Heart left ventricle (tissue), 16 donors: ENCODE results near the gene S100A11. TPM values are rescaled to one million over a fixed set of nuclear protein-coding genes. Genes with fewer than 3 reads are reported as not detected.

ENCODE experiments used
- ATAC-seq, 4 donors: fragments of 200-7000 bp; cut with Tn5 transposase; one replicate each; pipeline ENCODE4 v1.9.1; 2020 to 2022; ENCODE audit warnings: moderate library complexity in 4 of 4, mild to moderate bottlenecking in 3 of 4, moderate number of reproducible peaks in 1 of 4
- DNase-seq, 5 donors: peaks; one replicate each; pipeline ENCODE4 v3.0.0-alpha.2; 2020
- H3K27ac ChIP-seq, 12 donors: fragments of 200-600 bp; sonication (generic) in 4 of 12; one replicate each; pipeline versions ENCODE4 v1.5.0 to v1.8.0; 2016 to 2022; ENCODE audit warnings: mild to moderate bottlenecking in 2 of 12
- H3K27me3 ChIP-seq, 9 donors: fragments of 200-600 bp; sonication (generic) in 2 of 9; one replicate each; pipeline versions ENCODE4 v1.5.1 to v1.8.0; 2016 to 2022; ENCODE audit warnings: mild to moderate bottlenecking in 3 of 9
- H3K36me3 ChIP-seq, 9 donors: fragments of 200-600 bp; sonication (generic) in 2 of 9; one replicate each; pipeline versions ENCODE4 v1.5.0 to v1.8.0; 2018 to 2022; ENCODE audit warnings: mild to moderate bottlenecking in 2 of 9
- H3K4me1 ChIP-seq, 12 donors: fragments of 200-600 bp; sonication (generic) in 4 of 12; one replicate each; pipeline versions ENCODE4 v1.5.0 to v1.8.0; 2016 to 2022; ENCODE audit warnings: mild to moderate bottlenecking in 3 of 12
- H3K4me3 ChIP-seq, 12 donors: fragments of 200-600 bp; sonication (generic) in 4 of 12; one replicate each; pipeline versions ENCODE4 v1.5.0 to v1.8.0; 2017 to 2022; ENCODE audit warnings: mild to moderate bottlenecking in 9 of 12, moderate library complexity in 4 of 12
- H3K9me3 ChIP-seq, 12 donors: fragments of 200-600 bp; sonication (generic) in 4 of 12; one replicate each; pipeline versions ENCODE4 v1.5.0 to v1.8.0; 2016 to 2022; ENCODE audit warnings: mild to moderate bottlenecking in 1 of 12
- POLR2A ChIP-seq, 2 donors: fragments of 450-650 bp; IDR thresholded peaks; one replicate each; pipeline ENCODE4 v1.6.1; 2017; ENCODE audit warnings: antibody characterized with exemption in 2 of 2, mild to moderate bottlenecking in 2 of 2, moderate library complexity in 2 of 2
- WGBS, 4 donors: extraction: QIAGEN DNeasy Blood & Tissue Kit in 2 of 4; methylation state at CpG; one replicate each; pipeline versions ENCODE4 v1.1.5 to v1.1.7; 2013 to 2018; 5-methylcytosine and 5-hydroxymethylcytosine counted together
- intact Hi-C, 10 donors: fragments of 100-400 bp; cut with DNase I; formaldehyde crosslinking; loops; one replicate each; pipeline versions ENCODE4 v1.11.1 to v1.14.2; 2022
- polyA plus RNA-seq, 2 donors: library from polyadenylated mRNA; stranded (reverse); fragments of 200-250 nt; gene quantifications; one replicate each; pipeline ENCODE4 v1.2.3, GENCODE V29; 2013
- total RNA-seq, 9 donors: library from RNA; depleted of rRNA in 2 of 9; stranded (reverse); fragments of >200 nt in 2 of 9; fragmentation: NEBNext Ultra II Directional in 3 of 9; extraction: Animal tissue kit (Norgen Biotek cat#: 25700) in 3 of 9; gene quantifications; one replicate each; pipeline versions ENCODE4 v1.1.0 to v1.2.4, GENCODE V29; 2016 to 2023
- TF ChIP-seq, protein P1 (sequence below), 12 donors: fragments of 200-600 bp; sonication (generic) in 4 of 12; IDR thresholded peaks; one replicate each; pipeline versions ENCODE4 v1.5.0 to v1.8.0; 2018 to 2022; ENCODE audit warnings: antibody characterized with exemption in 12 of 12, mild to moderate bottlenecking in 5 of 12
- donor health status: ischemic (EF 13 %, LVEDD 7.1; RV severe dilation, severe dysfunction).
- donor health status: healthy with polysubstance abuse.
- donor health status: DM: no; HTN: yes; CAD: no.
- donor health status: DM: no; HTN: no; CAD: no.
- donor health status: ischemic (EF 25% LVEDD 6.9; RV normal size, moderate dysfunction).
- donor health status: ischemic (EF 25% LVEDD 5.7; RV mildly dilated, moderate dysfunction).
- donor health status: healthy.
- donor health status: DM: yes; HTN: yes; CAD: no.
- donor health status: ischemic (EF 35%, LVEDD 5.7; RV mildly dilated, moderate dysfunction).
- donor health status: nonischemic (EF 11% LVEDD 7.7; RV severe dilation, severe dysfunction).
- donor health status: DM: yes; HTN: yes; CAD: no.
- donor health status: PGD.
- donor health status: ischemic (EF 29% LVEDD 5.4; RV normal size, mild dysfunction).
- donor health status: nonischemic (EF 23%, LVEDD 6.1; RV moderate dilation, normal function).

S100A11 gene
- total and polyA plus RNA-seq, 11 donors = 44.9 to 571 (median 114) TPM

GRCh38 chr1:152067150-152067549 lies 30.3 kb upstream of the S100A11 start:
- DNase-seq (no peak), ATAC-seq (no peak)
- Histone ChIP-seq H3K27me3 (peaks cover 0 to 33% (median 4%) of the 10 kb centered on the region in 9 donors), H3K36me3 (no peaks in the 10 kb centered on the region), H3K4me1 (no peaks in the 10 kb centered on the region), H3K4me3 (no peak overlapping the region), H3K9me3 (no peaks in the 10 kb centered on the region), H3K27ac (no peak overlapping the region)
- no peak for TF ChIP-seq POLR2A (IDR thresholded peaks at IDR 0.05)
- TF ChIP-seq, protein P1, sequence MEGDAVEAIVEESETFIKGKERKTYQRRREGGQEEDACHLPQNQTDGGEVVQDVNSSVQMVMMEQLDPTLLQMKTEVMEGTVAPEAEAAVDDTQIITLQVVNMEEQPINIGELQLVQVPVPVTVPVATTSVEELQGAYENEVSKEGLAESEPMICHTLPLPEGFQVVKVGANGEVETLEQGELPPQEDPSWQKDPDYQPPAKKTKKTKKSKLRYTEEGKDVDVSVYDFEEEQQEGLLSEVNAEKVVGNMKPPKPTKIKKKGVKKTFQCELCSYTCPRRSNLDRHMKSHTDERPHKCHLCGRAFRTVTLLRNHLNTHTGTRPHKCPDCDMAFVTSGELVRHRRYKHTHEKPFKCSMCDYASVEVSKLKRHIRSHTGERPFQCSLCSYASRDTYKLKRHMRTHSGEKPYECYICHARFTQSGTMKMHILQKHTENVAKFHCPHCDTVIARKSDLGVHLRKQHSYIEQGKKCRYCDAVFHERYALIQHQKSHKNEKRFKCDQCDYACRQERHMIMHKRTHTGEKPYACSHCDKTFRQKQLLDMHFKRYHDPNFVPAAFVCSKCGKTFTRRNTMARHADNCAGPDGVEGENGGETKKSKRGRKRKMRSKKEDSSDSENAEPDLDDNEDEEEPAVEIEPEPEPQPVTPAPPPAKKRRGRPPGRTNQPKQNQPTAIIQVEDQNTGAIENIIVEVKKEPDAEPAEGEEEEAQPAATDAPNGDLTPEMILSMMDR (IDR thresholded peaks at IDR 0.05) = no peak
- intact Hi-C loops = loop anchor here in 1 of 10 donors (5.0 kb wide), 1 partner anchor 45 kb away; no protein-coding TSS in a partner anchor

- H3K36me3 ChIP-seq = no peaks in the 10 kb centered on the region
- no peaks in the 10 kb centered on the region for H3K9me3 ChIP-seq
- H3K27ac ChIP-seq = no peak overlapping the region
- intact Hi-C loops = loop anchor here in 2 of 10 donors (5.0 kb wide), 2 partner anchors 390 to 395 kb away; no protein-coding TSS in a partner anchor
- ATAC-seq (no peak), DNase-seq (no peak)
- no peak overlapping the region for H3K4me3 ChIP-seq
- TF ChIP-seq POLR2A (IDR thresholded peaks at IDR 0.05) = no peak
- TF ChIP-seq, protein P1 (IDR thresholded peaks at IDR 0.05) = no peak
- H3K27me3 ChIP-seq = peaks cover 0 to 46% (median 7%) of the 10 kb centered on the region in 9 donors
- no peaks in the 10 kb centered on the region for H3K4me1 ChIP-seq
Measured at GRCh38 chr1:152061952-152062351, 25.1 kb upstream of the S100A11 start.

GRCh38 chr1:152053375-152053774 lies 16.6 kb upstream of the S100A11 start:
- WGBS, 4 donors = 57 to 74% (median 63%) methylated on average over 13 of the region's 13 CpGs
- Histone ChIP-seq H3K27me3 (peaks cover 0 to 46% (median 0%) of the 10 kb centered on the region in 9 donors), H3K4me1 (peaks cover 1 to 40% (median 3%) of the 10 kb centered on the region in 12 donors), H3K4me3 (no peak overlapping the region), H3K36me3 (no peaks in the 10 kb centered on the region), H3K9me3 (no peaks in the 10 kb centered on the region), H3K27ac (no peak overlapping the region)
- no peak for ATAC-seq
- no peak for DNase-seq
- intact Hi-C loops = loop anchor here in 9 of 10 donors (2.0 to 10.0 kb wide), 8 partner anchors 61 to 405 kb away; partner anchors contain the start of gene TCHH (in 1 of the 9)
- TF ChIP-seq, protein P1 (IDR thresholded peaks at IDR 0.05) = no peak
- TF ChIP-seq POLR2A (IDR thresholded peaks at IDR 0.05) = no peak

GRCh38 chr1:152052606-152053005 lies 15.8 kb upstream of the S100A11 start:
- no peak overlapping the region for H3K4me3 ChIP-seq
- peaks cover 0 to 38% (median 0%) of the 10 kb centered on the region in 9 donors for H3K27me3 ChIP-seq
- H3K27ac ChIP-seq = no peak overlapping the region
- no peaks in the 10 kb centered on the region for H3K9me3 ChIP-seq
- H3K36me3 ChIP-seq = no peaks in the 10 kb centered on the region
- peaks cover 3 to 48% (median 8%) of the 10 kb centered on the region in 12 donors for H3K4me1 ChIP-seq
- DNase-seq (peak; percentile 79 to 87 (median 84)), ATAC-seq (peak in 3 of 4 donors; percentile 35 to 53 (median 47))
- 24 to 28% (median 26%) methylated on average over 11 of the region's 11 CpGs for WGBS, 4 donors
- intact Hi-C loops = loop anchor here in 9 of 10 donors (1.0 to 10.0 kb wide), 9 partner anchors 62 to 406 kb away; partner anchors contain the start of gene TCHH (in 1 of the 9)
- TF ChIP-seq POLR2A (IDR thresholded peaks at IDR 0.05) = no peak
- TF ChIP-seq, protein P1 (IDR thresholded peaks at IDR 0.05) = peak; percentile 83 to 96 (median 90)
